Measurements from ENCODE around the gene LGR4.

DNA sequence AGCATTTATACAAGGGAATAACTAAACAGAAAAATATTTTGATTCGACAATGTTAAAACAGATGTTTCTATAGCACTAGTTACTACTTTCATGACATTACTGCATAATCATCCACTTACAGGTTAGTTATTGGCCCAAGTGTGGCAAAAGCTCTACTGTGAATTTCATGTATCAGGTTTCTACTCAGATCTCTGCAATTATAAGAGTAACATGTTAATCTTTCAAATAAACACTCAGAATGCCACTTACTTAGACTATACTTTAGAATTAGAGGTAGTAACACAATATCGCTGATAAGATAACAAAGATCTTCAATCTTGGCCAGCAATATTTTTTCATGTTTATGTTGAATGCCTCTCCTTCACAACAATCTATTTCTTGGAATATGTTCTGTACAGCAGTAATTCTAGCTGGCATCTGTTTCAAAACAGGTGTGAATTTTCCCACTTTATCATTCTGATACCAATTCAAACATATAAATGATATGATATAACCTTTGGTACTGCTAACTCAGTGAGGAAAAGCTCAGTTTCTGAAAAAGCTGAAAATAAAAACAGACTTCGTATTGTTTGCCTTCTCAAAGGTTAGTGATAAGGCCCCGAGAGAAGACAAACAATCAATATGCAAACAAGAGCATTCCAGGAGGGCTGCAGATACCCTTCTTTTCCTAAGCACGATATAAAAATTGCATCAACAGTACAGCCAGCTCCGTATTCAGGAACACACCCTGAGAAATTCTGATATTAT lies 98.6 kb downstream of the LGR4 start:
- TF ChIP-seq OSR2 (tag by site-specific recombination; IDR thresholded peaks at IDR 0.05) (peak; percentile 54; the same call in 1 of the 2 replicates), HOXC10 (CRISPR knock-in tag; IDR thresholded peaks at IDR 0.05) (no peak), ZNF626 (tag by site-specific recombination; IDR thresholded peaks at IDR 0.05) (no peak), KLF16 (tag by site-specific recombination; IDR thresholded peaks at IDR 0.05) (no peak), ZNF133 (tag by site-specific recombination; IDR thresholded peaks at IDR 0.05) (no peak), ZNF561 (tag by site-specific recombination; IDR thresholded peaks at IDR 0.05; ENCODE audit: borderline replicate concordance) (no peak)
- TF ChIP-seq, protein P1, sequence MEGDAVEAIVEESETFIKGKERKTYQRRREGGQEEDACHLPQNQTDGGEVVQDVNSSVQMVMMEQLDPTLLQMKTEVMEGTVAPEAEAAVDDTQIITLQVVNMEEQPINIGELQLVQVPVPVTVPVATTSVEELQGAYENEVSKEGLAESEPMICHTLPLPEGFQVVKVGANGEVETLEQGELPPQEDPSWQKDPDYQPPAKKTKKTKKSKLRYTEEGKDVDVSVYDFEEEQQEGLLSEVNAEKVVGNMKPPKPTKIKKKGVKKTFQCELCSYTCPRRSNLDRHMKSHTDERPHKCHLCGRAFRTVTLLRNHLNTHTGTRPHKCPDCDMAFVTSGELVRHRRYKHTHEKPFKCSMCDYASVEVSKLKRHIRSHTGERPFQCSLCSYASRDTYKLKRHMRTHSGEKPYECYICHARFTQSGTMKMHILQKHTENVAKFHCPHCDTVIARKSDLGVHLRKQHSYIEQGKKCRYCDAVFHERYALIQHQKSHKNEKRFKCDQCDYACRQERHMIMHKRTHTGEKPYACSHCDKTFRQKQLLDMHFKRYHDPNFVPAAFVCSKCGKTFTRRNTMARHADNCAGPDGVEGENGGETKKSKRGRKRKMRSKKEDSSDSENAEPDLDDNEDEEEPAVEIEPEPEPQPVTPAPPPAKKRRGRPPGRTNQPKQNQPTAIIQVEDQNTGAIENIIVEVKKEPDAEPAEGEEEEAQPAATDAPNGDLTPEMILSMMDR (tag by site-specific recombination; IDR thresholded peaks at IDR 0.05): no peak
- TF ChIP-seq, protein P2, sequence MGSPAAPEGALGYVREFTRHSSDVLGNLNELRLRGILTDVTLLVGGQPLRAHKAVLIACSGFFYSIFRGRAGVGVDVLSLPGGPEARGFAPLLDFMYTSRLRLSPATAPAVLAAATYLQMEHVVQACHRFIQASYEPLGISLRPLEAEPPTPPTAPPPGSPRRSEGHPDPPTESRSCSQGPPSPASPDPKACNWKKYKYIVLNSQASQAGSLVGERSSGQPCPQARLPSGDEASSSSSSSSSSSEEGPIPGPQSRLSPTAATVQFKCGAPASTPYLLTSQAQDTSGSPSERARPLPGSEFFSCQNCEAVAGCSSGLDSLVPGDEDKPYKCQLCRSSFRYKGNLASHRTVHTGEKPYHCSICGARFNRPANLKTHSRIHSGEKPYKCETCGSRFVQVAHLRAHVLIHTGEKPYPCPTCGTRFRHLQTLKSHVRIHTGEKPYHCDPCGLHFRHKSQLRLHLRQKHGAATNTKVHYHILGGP (tag by site-specific recombination; IDR thresholded peaks at IDR 0.05): no peak
- TF ChIP-seq, protein P3, sequence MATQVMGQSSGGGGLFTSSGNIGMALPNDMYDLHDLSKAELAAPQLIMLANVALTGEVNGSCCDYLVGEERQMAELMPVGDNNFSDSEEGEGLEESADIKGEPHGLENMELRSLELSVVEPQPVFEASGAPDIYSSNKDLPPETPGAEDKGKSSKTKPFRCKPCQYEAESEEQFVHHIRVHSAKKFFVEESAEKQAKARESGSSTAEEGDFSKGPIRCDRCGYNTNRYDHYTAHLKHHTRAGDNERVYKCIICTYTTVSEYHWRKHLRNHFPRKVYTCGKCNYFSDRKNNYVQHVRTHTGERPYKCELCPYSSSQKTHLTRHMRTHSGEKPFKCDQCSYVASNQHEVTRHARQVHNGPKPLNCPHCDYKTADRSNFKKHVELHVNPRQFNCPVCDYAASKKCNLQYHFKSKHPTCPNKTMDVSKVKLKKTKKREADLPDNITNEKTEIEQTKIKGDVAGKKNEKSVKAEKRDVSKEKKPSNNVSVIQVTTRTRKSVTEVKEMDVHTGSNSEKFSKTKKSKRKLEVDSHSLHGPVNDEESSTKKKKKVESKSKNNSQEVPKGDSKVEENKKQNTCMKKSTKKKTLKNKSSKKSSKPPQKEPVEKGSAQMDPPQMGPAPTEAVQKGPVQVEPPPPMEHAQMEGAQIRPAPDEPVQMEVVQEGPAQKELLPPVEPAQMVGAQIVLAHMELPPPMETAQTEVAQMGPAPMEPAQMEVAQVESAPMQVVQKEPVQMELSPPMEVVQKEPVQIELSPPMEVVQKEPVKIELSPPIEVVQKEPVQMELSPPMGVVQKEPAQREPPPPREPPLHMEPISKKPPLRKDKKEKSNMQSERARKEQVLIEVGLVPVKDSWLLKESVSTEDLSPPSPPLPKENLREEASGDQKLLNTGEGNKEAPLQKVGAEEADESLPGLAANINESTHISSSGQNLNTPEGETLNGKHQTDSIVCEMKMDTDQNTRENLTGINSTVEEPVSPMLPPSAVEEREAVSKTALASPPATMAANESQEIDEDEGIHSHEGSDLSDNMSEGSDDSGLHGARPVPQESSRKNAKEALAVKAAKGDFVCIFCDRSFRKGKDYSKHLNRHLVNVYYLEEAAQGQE (tag by site-specific recombination; IDR thresholded peaks at IDR 0.05): no peak
- TF ChIP-seq, protein P4, sequence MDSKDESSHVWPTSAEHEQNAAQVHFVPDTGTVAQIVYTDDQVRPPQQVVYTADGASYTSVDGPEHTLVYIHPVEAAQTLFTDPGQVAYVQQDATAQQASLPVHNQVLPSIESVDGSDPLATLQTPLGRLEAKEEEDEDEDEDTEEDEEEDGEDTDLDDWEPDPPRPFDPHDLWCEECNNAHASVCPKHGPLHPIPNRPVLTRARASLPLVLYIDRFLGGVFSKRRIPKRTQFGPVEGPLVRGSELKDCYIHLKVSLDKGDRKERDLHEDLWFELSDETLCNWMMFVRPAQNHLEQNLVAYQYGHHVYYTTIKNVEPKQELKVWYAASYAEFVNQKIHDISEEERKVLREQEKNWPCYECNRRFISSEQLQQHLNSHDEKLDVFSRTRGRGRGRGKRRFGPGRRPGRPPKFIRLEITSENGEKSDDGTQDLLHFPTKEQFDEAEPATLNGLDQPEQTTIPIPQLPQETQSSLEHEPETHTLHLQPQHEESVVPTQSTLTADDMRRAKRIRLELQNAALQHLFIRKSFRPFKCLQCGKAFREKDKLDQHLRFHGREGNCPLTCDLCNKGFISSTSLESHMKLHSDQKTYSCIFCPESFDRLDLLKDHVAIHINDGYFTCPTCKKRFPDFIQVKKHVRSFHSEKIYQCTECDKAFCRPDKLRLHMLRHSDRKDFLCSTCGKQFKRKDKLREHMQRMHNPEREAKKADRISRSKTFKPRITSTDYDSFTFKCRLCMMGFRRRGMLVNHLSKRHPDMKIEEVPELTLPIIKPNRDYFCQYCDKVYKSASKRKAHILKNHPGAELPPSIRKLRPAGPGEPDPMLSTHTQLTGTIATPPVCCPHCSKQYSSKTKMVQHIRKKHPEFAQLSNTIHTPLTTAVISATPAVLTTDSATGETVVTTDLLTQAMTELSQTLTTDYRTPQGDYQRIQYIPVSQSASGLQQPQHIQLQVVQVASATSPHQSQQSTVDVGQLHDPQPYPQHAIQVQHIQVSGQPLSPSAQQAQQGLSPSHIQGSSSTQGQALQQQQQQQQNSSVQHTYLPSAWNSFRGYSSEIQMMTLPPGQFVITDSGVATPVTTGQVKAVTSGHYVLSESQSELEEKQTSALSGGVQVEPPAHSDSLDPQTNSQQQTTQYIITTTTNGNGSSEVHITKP (tag by site-specific recombination; IDR thresholded peaks at IDR 0.05): no peak
- TF ChIP-seq, protein P5, sequence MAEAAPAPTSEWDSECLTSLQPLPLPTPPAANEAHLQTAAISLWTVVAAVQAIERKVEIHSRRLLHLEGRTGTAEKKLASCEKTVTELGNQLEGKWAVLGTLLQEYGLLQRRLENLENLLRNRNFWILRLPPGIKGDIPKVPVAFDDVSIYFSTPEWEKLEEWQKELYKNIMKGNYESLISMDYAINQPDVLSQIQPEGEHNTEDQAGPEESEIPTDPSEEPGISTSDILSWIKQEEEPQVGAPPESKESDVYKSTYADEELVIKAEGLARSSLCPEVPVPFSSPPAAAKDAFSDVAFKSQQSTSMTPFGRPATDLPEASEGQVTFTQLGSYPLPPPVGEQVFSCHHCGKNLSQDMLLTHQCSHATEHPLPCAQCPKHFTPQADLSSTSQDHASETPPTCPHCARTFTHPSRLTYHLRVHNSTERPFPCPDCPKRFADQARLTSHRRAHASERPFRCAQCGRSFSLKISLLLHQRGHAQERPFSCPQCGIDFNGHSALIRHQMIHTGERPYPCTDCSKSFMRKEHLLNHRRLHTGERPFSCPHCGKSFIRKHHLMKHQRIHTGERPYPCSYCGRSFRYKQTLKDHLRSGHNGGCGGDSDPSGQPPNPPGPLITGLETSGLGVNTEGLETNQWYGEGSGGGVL (tag by site-specific recombination; IDR thresholded peaks at IDR 0.05): no peak
